Mesenchymal stem cell (in vitro differentiated cells and primary cell): ENCODE measurements around the gene CILP2.
A peak's percentile ranks its signal among the peaks of the same experiment; 100 is the strongest.

ENCODE experiments used
- DNase-seq: peaks from one replicate; pipeline ENCODE4 v3.0.0-alpha.2; 2013
- H2AFZ ChIP-seq: one replicate; pipeline ENCODE4 v1.6.1; 2013; ENCODE audit warnings: low read depth, mild to moderate bottlenecking, control low read depth, inconsistent platforms, low read length, moderate library complexity
- H2AK5ac ChIP-seq: 2 replicates; pipeline ENCODE4 v1.6.1; 2013; ENCODE audit warnings: low read length, moderate library complexity, mild to moderate bottlenecking, inconsistent platforms; ENCODE audit not compliant: severe bottlenecking
- H2BK120ac ChIP-seq: one replicate; pipeline ENCODE4 v1.6.1; 2013; ENCODE audit warnings: low read depth, mild to moderate bottlenecking, inconsistent platforms, low read length, moderate library complexity
- H2BK12ac ChIP-seq, 2 experiments: one replicate each; pipeline ENCODE4 v1.6.1; 2013; ENCODE audit warnings: inconsistent platforms in 2 of 2, low read length in 2 of 2, mild to moderate bottlenecking in 2 of 2, moderate library complexity in 2 of 2, control low read depth in 1 of 2
- H2BK15ac ChIP-seq: one replicate; pipeline ENCODE4 v1.6.1; 2013; ENCODE audit warnings: mild to moderate bottlenecking, low read depth, inconsistent platforms; ENCODE audit not compliant: poor library complexity, severe bottlenecking
- H2BK5ac ChIP-seq: 2 replicates; pipeline ENCODE4 v1.6.1; 2013; ENCODE audit warnings: low read depth, mild to moderate bottlenecking, low read length, control low read depth, inconsistent platforms; ENCODE audit not compliant: poor library complexity, severe bottlenecking
- H3K14ac ChIP-seq, 2 experiments: one replicate each; pipeline ENCODE4 v1.6.1; 2013; ENCODE audit warnings: inconsistent platforms in 2 of 2, low read length in 2 of 2, control low read depth in 1 of 2, mild to moderate bottlenecking in 1 of 2, moderate library complexity in 1 of 2
- H3K18ac ChIP-seq, 2 experiments: one replicate each; pipeline ENCODE4 v1.6.1; 2013; ENCODE audit warnings: inconsistent platforms in 2 of 2, low read length in 2 of 2, control low read depth in 1 of 2, low read depth in 1 of 2, mild to moderate bottlenecking in 1 of 2
- H3K23ac ChIP-seq, 2 experiments: one replicate each; pipeline ENCODE4 v1.6.1; 2013; ENCODE audit warnings: inconsistent platforms in 2 of 2, low read length in 2 of 2, mild to moderate bottlenecking in 2 of 2, moderate library complexity in 2 of 2, control low read depth in 1 of 2
- H3K27ac ChIP-seq: 2 replicates; pipeline ENCODE4 v1.5.1; 2013; ENCODE audit warnings: mild to moderate bottlenecking, moderate library complexity, low read length, control low read depth, inconsistent platforms; ENCODE audit not compliant: poor library complexity, severe bottlenecking
- H3K27me3 ChIP-seq, 2 experiments: 2 replicates each; pipeline versions ENCODE4 v1.6.1 to v1.7.0; 2013; ENCODE audit warnings: low read length in 2 of 2, mild to moderate bottlenecking in 2 of 2, moderate library complexity in 2 of 2, control low read depth in 1 of 2, inconsistent platforms in 1 of 2; ENCODE audit not compliant: control insufficient read depth in 1 of 2, insufficient read depth in 1 of 2
- H3K36me3 ChIP-seq, 2 experiments: 2 replicates each; pipeline versions ENCODE4 v1.6.1 to v1.7.0; 2013; ENCODE audit warnings: low read length in 2 of 2, control low read depth in 1 of 2, inconsistent platforms in 1 of 2, low read depth in 1 of 2, mild to moderate bottlenecking in 1 of 2; ENCODE audit not compliant: insufficient read depth in 2 of 2, control insufficient read depth in 1 of 2
- H3K4ac ChIP-seq, 2 experiments: one replicate each; pipeline ENCODE4 v1.6.1; 2013; ENCODE audit warnings: inconsistent platforms in 2 of 2, low read length in 2 of 2, mild to moderate bottlenecking in 2 of 2, moderate library complexity in 2 of 2, control low read depth in 1 of 2, low read depth in 1 of 2
- H3K4me1 ChIP-seq: 2 replicates; pipeline ENCODE4 v1.6.1; 2013; ENCODE audit warnings: low read depth, low read length, control low read depth; ENCODE audit not compliant: control insufficient read depth, insufficient read depth
- H3K4me2 ChIP-seq: 2 replicates; pipeline ENCODE4 v1.6.1; 2013; ENCODE audit warnings: low read length, mild to moderate bottlenecking, inconsistent platforms; ENCODE audit not compliant: poor library complexity, severe bottlenecking
- H3K4me3 ChIP-seq, 2 experiments: 2 replicates each; pipeline versions ENCODE4 v1.5.1 to v1.7.0; 2013; ENCODE audit warnings: low read length in 2 of 2, mild to moderate bottlenecking in 2 of 2, control low read depth in 1 of 2, low read depth in 1 of 2; ENCODE audit not compliant: insufficient read depth in 1 of 2
- H3K79me1 ChIP-seq: replicated peaks from 2 replicates; pipeline ENCODE4 v1.6.1; 2013; ENCODE audit warnings: mild to moderate bottlenecking, control low read depth, low read length, inconsistent platforms; ENCODE audit not compliant: poor library complexity, severe bottlenecking
- H3K9ac ChIP-seq: 2 replicates; pipeline ENCODE4 v1.7.0; 2013; ENCODE audit warnings: mild to moderate bottlenecking, low read length, moderate library complexity
- H3K9me3 ChIP-seq: 2 replicates; pipeline ENCODE4 v1.7.0; 2013; ENCODE audit warnings: mild to moderate bottlenecking, low read length; ENCODE audit not compliant: control insufficient read depth
- H4K8ac ChIP-seq: one replicate; pipeline ENCODE4 v1.6.1; 2013; ENCODE audit warnings: inconsistent platforms, mild to moderate bottlenecking, low read length, moderate library complexity
- H4K91ac ChIP-seq: one replicate; pipeline ENCODE4 v1.6.1; 2013; ENCODE audit warnings: mild to moderate bottlenecking, low read length, inconsistent platforms
- WGBS: methylation state at CpG from one replicate; pipeline ENCODE4 v1.1.7; 2013; ENCODE audit warnings: mixed read lengths; 5-methylcytosine and 5-hydroxymethylcytosine counted together

Gene CILP2

DNA sequence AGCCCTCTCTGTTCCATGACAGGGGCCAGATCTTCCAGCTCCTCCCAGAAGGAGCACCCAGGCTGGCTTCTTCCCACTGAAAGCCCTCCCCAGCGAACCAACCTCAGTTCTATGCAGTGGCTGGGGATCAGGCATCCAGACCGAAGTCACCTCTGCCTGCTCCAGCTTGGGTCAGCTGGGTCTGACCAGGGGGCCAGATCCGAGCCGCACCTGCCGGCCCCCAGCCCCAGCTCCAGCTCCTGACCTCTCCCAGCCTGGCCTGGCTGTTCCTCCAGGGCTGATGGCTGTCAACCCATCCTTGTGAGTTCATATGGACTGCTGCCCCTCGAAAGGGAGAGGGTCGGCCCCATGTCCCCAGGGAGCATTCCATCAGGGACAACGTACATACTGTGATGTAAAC, 30.7 kb upstream of the CILP2 start:
- H4K91ac ChIP-seq, result no peak overlapping the region
- H2BK15ac ChIP-seq, result no peak overlapping the region

DNA sequence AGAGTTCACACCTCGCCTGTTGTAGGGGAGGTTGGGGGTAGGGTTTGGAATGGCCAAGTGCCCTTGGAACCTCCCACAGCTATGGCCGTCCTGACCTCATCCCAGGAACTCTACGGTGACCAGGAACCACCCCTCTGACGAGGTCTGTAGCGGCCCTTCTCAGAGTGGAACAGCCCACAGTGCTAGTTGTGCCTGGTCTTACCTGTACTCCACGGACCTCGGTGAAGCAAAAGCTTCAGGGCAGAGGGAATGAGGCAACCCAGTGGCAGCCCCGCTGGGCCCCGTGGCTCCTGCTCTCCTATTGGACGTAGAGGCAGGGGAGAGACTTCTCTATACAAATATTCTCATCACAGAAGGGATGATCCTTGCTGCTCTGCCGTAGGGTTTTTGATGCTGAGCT, 29.8 kb upstream of the CILP2 start:
- H2BK12ac ChIP-seq, result no peak overlapping the region
- H3K4me2 ChIP-seq, result no peak overlapping the region
- H3K4ac ChIP-seq, result no peak overlapping the region
- no peak overlapping the region for H2AK5ac ChIP-seq
- no peak overlapping the region for H3K18ac ChIP-seq
- no peaks in the 10 kb centered on the region for H3K9me3 ChIP-seq
- H3K23ac ChIP-seq, result no peak overlapping the region
- H3K27ac ChIP-seq, result no peak overlapping the region
- H2BK15ac ChIP-seq, result peak overlapping the region; percentile 37
- no peaks in the 10 kb centered on the region for H3K27me3 ChIP-seq
- no peak for DNase-seq
- no peak overlapping the region for H4K91ac ChIP-seq
- WGBS, result 91% methylated on average over 11 of the region's 11 CpGs
- no peak overlapping the region for H3K4me3 ChIP-seq
- H2AFZ ChIP-seq, result no peak overlapping the region
- no peaks in the 10 kb centered on the region for H3K4me1 ChIP-seq
- H3K14ac ChIP-seq, result no peak overlapping the region
- H3K79me1 ChIP-seq, result peaks cover 21% of the 10 kb centered on the region
- H2BK5ac ChIP-seq, result no peak overlapping the region
- no peak overlapping the region for H3K9ac ChIP-seq
- H2BK120ac ChIP-seq, result no peak overlapping the region
- peaks cover 51 to 56% of the 10 kb centered on the region in 2 experiments for H3K36me3 ChIP-seq
- H4K8ac ChIP-seq, result no peak overlapping the region

More for the DNA sequence above, 30.7 kb upstream of the CILP2 start:
- 90% methylated on average over 8 of the region's 8 CpGs for WGBS
- Histone ChIP-seq H2BK120ac (no peak overlapping the region), H4K8ac (no peak overlapping the region), H3K9me3 (no peaks in the 10 kb centered on the region), H3K4ac (no peak overlapping the region), H3K36me3 (peaks cover 60 to 64% of the 10 kb centered on the region in 2 experiments), H3K4me2 (no peak overlapping the region), H3K4me1 (no peaks in the 10 kb centered on the region), H3K4me3 (no peak overlapping the region), H2BK12ac (no peak overlapping the region), H2BK5ac (no peak overlapping the region), H3K23ac (no peak overlapping the region), H3K27ac (no peak overlapping the region), H2AK5ac (no peak overlapping the region), H3K18ac (no peak overlapping the region), H3K79me1 (peaks cover 25% of the 10 kb centered on the region), H2AFZ (no peak overlapping the region), H3K14ac (no peak overlapping the region), H3K27me3 (no peaks in the 10 kb centered on the region), H3K9ac (no peak overlapping the region)
- DNase-seq, result no peak

DNA sequence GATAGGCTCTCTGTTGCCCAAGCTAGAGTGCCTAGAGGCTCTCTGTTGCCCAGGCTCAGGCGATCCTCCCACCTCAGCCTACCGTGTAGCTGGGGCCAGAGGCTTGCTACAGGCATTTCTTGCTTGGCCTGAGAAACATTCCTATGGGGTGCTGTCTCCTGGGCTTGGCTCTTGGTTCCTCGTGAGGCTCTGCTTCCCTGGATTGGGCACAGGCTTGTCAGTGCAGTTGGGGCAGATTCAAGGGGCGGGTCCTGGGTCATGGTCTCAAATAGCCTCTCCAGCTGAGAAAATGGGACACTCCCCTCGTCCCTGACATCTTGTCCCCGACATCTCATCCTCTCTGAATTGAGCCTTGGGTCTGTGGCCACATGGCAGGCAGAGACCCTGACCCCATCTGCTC, 27.6 kb upstream of the CILP2 start:
- H3K4me3 ChIP-seq, result no peak overlapping the region
- H2AK5ac ChIP-seq, result no peak overlapping the region
- no peak overlapping the region for H3K9ac ChIP-seq
- no peak overlapping the region for H4K91ac ChIP-seq
- H3K4ac ChIP-seq, result no peak overlapping the region
- no peak overlapping the region for H2BK12ac ChIP-seq
- WGBS, result 61% methylated on average over 6 of the region's 6 CpGs
- no peak overlapping the region for H2BK15ac ChIP-seq
- no peaks in the 10 kb centered on the region for H3K27me3 ChIP-seq
- no peak for DNase-seq
- no peak overlapping the region for H3K23ac ChIP-seq
- H3K18ac ChIP-seq, result no peak overlapping the region
- H2AFZ ChIP-seq, result no peak overlapping the region
- H3K79me1 ChIP-seq, result peaks cover 19% of the 10 kb centered on the region
- H3K4me2 ChIP-seq, result no peak overlapping the region
- peaks cover 3% of the 10 kb centered on the region for H3K4me1 ChIP-seq
- no peak overlapping the region for H2BK120ac ChIP-seq
- H3K14ac ChIP-seq, result no peak overlapping the region
- peaks cover 34 to 45% of the 10 kb centered on the region in 2 experiments for H3K36me3 ChIP-seq
- no peak overlapping the region for H2BK5ac ChIP-seq
- H3K9me3 ChIP-seq, result peaks cover 3% of the 10 kb centered on the region
- no peak overlapping the region for H3K27ac ChIP-seq
- H4K8ac ChIP-seq, result no peak overlapping the region

DNA sequence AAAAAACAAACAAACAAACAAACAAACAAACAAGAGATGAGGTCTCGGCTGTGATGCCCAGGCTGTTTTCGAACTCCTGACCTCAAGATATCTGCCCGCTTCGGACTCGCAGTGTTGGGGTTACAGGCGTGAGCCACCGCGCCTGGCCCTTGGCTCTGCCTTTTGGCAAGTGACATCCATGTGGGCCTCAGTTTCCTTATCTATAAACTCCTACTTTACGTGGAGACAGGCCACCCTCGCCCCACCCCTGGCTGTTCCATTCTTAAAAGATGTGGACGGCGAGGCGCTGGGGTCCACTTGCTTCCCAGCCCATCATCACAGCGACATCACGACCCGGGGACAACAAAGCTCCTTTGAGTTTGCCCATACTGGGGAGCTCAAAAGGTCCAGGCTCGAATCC, 24.4 kb upstream of the CILP2 start:
- 98% methylated on average over 17 of the region's 17 CpGs for WGBS
- Histone ChIP-seq H3K18ac (no peak overlapping the region), H2AFZ (no peak overlapping the region), H3K23ac (no peak overlapping the region), H2AK5ac (no peak overlapping the region), H4K91ac (no peak overlapping the region), H3K14ac (no peak overlapping the region), H2BK120ac (no peak overlapping the region), H3K9ac (peak overlapping the region; percentile 32), H3K27ac (no peak overlapping the region), H2BK12ac (no peak overlapping the region), H3K27me3 (no peaks in the 10 kb centered on the region), H3K4me3 (peak overlapping the region in 1 of 2 experiments; percentile 39), H4K8ac (no peak overlapping the region), H3K9me3 (peaks cover 3% of the 10 kb centered on the region), H2BK15ac (no peak overlapping the region), H3K36me3 (peaks cover 1 to 20% of the 10 kb centered on the region in 2 experiments), H3K4me1 (peaks cover 9% of the 10 kb centered on the region), H3K79me1 (peaks cover 15% of the 10 kb centered on the region), H2BK5ac (no peak overlapping the region), H3K4ac (no peak overlapping the region), H3K4me2 (no peak overlapping the region)
- DNase-seq, result no peak
